ENCODE results near the gene WSCD2. TPM values are rescaled to one million over a fixed set of nuclear protein-coding genes. Genes with fewer than 3 reads are reported as not detected.

Gene WSCD2
- polyA plus RNA-seq, 1 of the 3 experiments (the other 2 are of a cell fraction) = 0.03 TPM

DNA sequence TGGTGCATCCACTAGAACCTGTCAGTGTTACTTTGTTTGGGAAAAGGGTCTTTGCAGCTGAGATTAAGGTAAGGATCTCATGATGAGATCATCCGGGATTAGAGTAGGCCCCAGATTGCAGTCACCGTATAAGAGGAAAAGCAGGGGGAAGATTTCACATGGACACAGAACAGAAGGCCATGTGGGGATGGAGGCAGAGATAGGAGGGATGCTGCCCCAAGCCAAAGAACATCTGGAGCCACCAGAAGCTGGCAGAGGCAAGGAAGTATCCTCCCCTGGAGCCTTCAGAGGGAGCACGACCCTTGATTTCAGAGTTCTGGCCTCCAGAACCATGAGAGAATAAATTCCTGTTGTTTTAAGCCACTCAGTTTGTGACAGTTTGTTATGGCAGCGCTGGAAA lies 170.4 kb downstream of the WSCD2 start:
- no peaks in the 10 kb centered on the region for H3K36me3 ChIP-seq (replicated peaks in 1 of 2; ENCODE audit: control insufficient read depth in 1 of 2, insufficient read depth in 2 of 2, low read length in 1 of 2)
- no peak overlapping the region for H2AFZ ChIP-seq (ENCODE audit: low read depth)
- WGBS (ENCODE audit: low lambda C conversion rate) = 56% methylated on average over 3 of the region's 4 CpGs
- POLR2A ChIA-PET = interaction anchor here (1.3 kb wide), 1 partner anchor 26 kb away, joined by 3 read pairs; no protein-coding TSS in a partner anchor
- TF ChIP-seq, protein P1, sequence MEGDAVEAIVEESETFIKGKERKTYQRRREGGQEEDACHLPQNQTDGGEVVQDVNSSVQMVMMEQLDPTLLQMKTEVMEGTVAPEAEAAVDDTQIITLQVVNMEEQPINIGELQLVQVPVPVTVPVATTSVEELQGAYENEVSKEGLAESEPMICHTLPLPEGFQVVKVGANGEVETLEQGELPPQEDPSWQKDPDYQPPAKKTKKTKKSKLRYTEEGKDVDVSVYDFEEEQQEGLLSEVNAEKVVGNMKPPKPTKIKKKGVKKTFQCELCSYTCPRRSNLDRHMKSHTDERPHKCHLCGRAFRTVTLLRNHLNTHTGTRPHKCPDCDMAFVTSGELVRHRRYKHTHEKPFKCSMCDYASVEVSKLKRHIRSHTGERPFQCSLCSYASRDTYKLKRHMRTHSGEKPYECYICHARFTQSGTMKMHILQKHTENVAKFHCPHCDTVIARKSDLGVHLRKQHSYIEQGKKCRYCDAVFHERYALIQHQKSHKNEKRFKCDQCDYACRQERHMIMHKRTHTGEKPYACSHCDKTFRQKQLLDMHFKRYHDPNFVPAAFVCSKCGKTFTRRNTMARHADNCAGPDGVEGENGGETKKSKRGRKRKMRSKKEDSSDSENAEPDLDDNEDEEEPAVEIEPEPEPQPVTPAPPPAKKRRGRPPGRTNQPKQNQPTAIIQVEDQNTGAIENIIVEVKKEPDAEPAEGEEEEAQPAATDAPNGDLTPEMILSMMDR (IDR thresholded peaks at IDR 0.05) = no peak
- TF ChIP-seq RCOR1 (IDR thresholded peaks at IDR 0.05; ENCODE audit: low read length) (peak; percentile 76; the same call in 1 of the 2 replicates), EP300 (IDR thresholded peaks at IDR 0.05; ENCODE audit: borderline replicate concordance in 1 of 2, low read depth in 1 of 2, low read length in 1 of 2) (peak in 1 of 2 experiments; percentile 95; a peak in 2 of 4 replicates), CHD2 (IDR thresholded peaks at IDR 0.05; ENCODE audit: low read length, partially characterized antibody) (no peak), RAD21 (IDR thresholded peaks at IDR 0.05; ENCODE audit: low read length) (peak; percentile 46), EZH2phosphoT487 (IDR thresholded peaks at IDR 0.05; ENCODE audit: borderline replicate concordance, low read depth) (no peak), TCF12 (IDR thresholded peaks at IDR 0.05) (peak; percentile 33; the same call in 1 of the 2 replicates), FOXM1 (IDR thresholded peaks at IDR 0.05; ENCODE audit: low read depth) (no peak), TAF1 (IDR thresholded peaks at IDR 0.05; ENCODE audit: borderline replicate concordance, low read depth, low read length) (no peak), GATA2 (CRISPR knock-in tag; IDR thresholded peaks at IDR 0.05) (peak; percentile 90), RXRA (IDR thresholded peaks at IDR 0.05; ENCODE audit: borderline replicate concordance, low read depth) (no peak), FOXJ3 (CRISPR knock-in tag; IDR thresholded peaks at IDR 0.05) (peak; percentile 73), MXI1 (IDR thresholded peaks at IDR 0.05; ENCODE audit: low read depth, low read length) (peak; percentile 30; the same call in 1 of the 2 replicates), SMC3 (IDR thresholded peaks at IDR 0.05; ENCODE audit: low read depth, low read length) (peak; percentile 20; the same call in 1 of the 2 replicates)
- TF ChIP-seq, protein P2, sequence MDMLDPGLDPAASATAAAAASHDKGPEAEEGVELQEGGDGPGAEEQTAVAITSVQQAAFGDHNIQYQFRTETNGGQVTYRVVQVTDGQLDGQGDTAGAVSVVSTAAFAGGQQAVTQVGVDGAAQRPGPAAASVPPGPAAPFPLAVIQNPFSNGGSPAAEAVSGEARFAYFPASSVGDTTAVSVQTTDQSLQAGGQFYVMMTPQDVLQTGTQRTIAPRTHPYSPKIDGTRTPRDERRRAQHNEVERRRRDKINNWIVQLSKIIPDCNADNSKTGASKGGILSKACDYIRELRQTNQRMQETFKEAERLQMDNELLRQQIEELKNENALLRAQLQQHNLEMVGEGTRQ (IDR thresholded peaks at IDR 0.05; ENCODE audit: borderline replicate concordance, low read depth, low read length) = no peak
- H3K27me3 ChIP-seq (ENCODE audit: insufficient read depth) = no peaks in the 10 kb centered on the region
- H3K9ac ChIP-seq = no peak overlapping the region
- peak; percentile 66 for DNase-seq
- no peak overlapping the region for H3K4me3 ChIP-seq (ENCODE audit: low read depth in 2 of 2, low read length in 1 of 2)
- no peaks in the 10 kb centered on the region for H3K9me3 ChIP-seq
- peak overlapping the region in 1 of 2 experiments; percentile 95; a peak in 2 of 4 replicates for H3K27ac ChIP-seq (ENCODE audit: low read depth in 2 of 2, low read length in 1 of 2)
- no peaks in the 10 kb centered on the region for H3K79me2 ChIP-seq (ENCODE audit: insufficient read depth)
- CTCF ChIA-PET = interaction anchor here (1.1 to 4.4 kb wide), 5 partner anchors 13 to 212 kb away, joined by 3 to 20 read pairs (median 4); no protein-coding TSS in a partner anchor
- no peaks in the 10 kb centered on the region for H3K9me2 ChIP-seq
- H3K4me2 ChIP-seq = no peak overlapping the region
- no peaks in the 10 kb centered on the region for H3F3A ChIP-seq (replicated peaks; ENCODE audit: insufficient read depth)
- H4K20me1 ChIP-seq (ENCODE audit: insufficient read depth) = no peaks in the 10 kb centered on the region
- H3K4me1 ChIP-seq (ENCODE audit: control insufficient read depth in 1 of 2, insufficient read depth in 2 of 2, low read depth in 1 of 2, low read length in 1 of 2) = peaks cover 0 to 59% of the 10 kb centered on the region in 2 experiments; a peak in 2 of 4 replicates

Other genes starting within 250 kb of the WSCD2 start
- gene CMKLR1, start 210.0 kb downstream of the WSCD2 start, polyA plus RNA-seq (2012; rRNA removed) = 0.15 and 0.31 TPM in 2 replicates

Measured in SK-N-SH (cell line).